ENCODE data around the gene RNF186. TPM values are rescaled to one million over a fixed set of nuclear protein-coding genes. Genes with fewer than 3 reads are reported as not detected.

The RNF186 gene
- total RNA-seq, 4 donors from 2014 or later = 10.5 to 174 (median 63.2) TPM

- Histone ChIP-seq H3K27ac (no peak overlapping the region), H3K4me3 (no peak overlapping the region), H3K36me3 (no peaks in the 10 kb centered on the region), H3K9me3 (no peaks in the 10 kb centered on the region), H3K27me3 (no peaks in the 10 kb centered on the region), H3K4me1 (no peaks in the 10 kb centered on the region)
- WGBS, 2 donors (ENCODE audit: low coverage in 1 of 2) = 77 to 88% methylated on average over 4 of the region's 4 CpGs
- DNase-seq = no peak
- in situ Hi-C loops (cut with MboI; ENCODE audit: low pct_ligation_motif_present in 1 of 4, low pct_unique_long_range_greater_than_20kb in 1 of 4, low sequenced_read_pairs in 3 of 4) (no loop called here), intact Hi-C loops (cut with DNase I; ENCODE audit: low total_unique reads) (no loop called here)
- no peak for TF ChIP-seq POLR2A (IDR thresholded peaks at IDR 0.05)
- TF ChIP-seq CTCF (IDR thresholded peaks at IDR 0.05) = no peak
- TF ChIP-seq POLR2AphosphoS5 (IDR thresholded peaks at IDR 0.05) = no peak
- TF ChIP-seq EP300 (IDR thresholded peaks at IDR 0.05; ENCODE audit: low read depth) = no peak
Measured at GRCh38 chr1:19824541-19824940, 9.5 kb upstream of the RNF186 start.

DNA sequence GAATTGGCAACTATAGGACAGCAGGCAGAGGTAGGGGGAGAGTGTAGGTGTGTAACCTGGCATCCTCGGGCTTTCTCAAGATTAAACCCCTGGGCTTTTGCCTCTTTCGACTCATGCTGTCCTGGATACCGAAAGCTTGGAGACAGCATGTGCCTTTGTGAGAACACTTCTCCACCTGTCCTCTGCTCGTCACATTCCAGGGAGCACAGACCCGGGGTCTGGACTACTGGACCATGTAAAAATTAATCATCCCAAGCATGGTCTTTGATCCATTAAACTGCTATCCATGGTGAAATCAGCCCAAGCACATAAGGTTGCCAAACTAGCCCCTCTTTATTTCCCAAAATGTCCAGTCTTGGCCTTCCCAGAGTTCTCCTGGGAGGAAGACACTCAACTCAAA, 9.0 kb upstream of the RNF186 start:
- Histone ChIP-seq H3K36me3 (no peaks in the 10 kb centered on the region), H3K4me1 (no peaks in the 10 kb centered on the region), H3K27ac (no peak overlapping the region), H3K9me3 (no peaks in the 10 kb centered on the region), H3K4me3 (no peak overlapping the region), H3K27me3 (no peaks in the 10 kb centered on the region)
- in situ Hi-C loops (cut with MboI; ENCODE audit: low pct_ligation_motif_present in 1 of 4, low pct_unique_long_range_greater_than_20kb in 1 of 4, low sequenced_read_pairs in 3 of 4) = no loop called here
- intact Hi-C loops (cut with DNase I; ENCODE audit: low total_unique reads) = no loop called here
- WGBS, 2 donors (ENCODE audit: low coverage in 1 of 2) = 88% methylated on average over 5 of the region's 5 CpGs; no CpG with 5 or more reads in 1 of the 2 donors
- TF ChIP-seq CTCF (IDR thresholded peaks at IDR 0.05) (no peak), EP300 (IDR thresholded peaks at IDR 0.05; ENCODE audit: low read depth) (no peak)
- DNase-seq = no peak

- 76 to 85% methylated on average over 4 to 5 of the region's 5 CpGs for WGBS, 2 donors (ENCODE audit: low coverage in 1 of 2)
- DNase-seq = no peak
- Histone ChIP-seq H3K27me3 (no peaks in the 10 kb centered on the region), H3K36me3 (no peaks in the 10 kb centered on the region), H3K4me1 (peaks cover 2 to 15% (median 11%) of the 10 kb centered on the region in 4 donors), H3K27ac (no peak overlapping the region), H3K9me3 (no peaks in the 10 kb centered on the region), H3K4me3 (no peak overlapping the region)
- in situ Hi-C loops (cut with MboI; ENCODE audit: low pct_ligation_motif_present in 1 of 4, low pct_unique_long_range_greater_than_20kb in 1 of 4, low sequenced_read_pairs in 3 of 4) (no loop called here), intact Hi-C loops (cut with DNase I; ENCODE audit: low total_unique reads) (no loop called here)
- no peak for TF ChIP-seq POLR2A (IDR thresholded peaks at IDR 0.05)
- TF ChIP-seq EP300 (IDR thresholded peaks at IDR 0.05; ENCODE audit: low read depth) = no peak
- TF ChIP-seq CTCF (IDR thresholded peaks at IDR 0.05) = no peak
- no peak for TF ChIP-seq POLR2AphosphoS5 (IDR thresholded peaks at IDR 0.05)
Measured at GRCh38 chr1:19819701-19820100, 4.6 kb upstream of the RNF186 start.

DNA sequence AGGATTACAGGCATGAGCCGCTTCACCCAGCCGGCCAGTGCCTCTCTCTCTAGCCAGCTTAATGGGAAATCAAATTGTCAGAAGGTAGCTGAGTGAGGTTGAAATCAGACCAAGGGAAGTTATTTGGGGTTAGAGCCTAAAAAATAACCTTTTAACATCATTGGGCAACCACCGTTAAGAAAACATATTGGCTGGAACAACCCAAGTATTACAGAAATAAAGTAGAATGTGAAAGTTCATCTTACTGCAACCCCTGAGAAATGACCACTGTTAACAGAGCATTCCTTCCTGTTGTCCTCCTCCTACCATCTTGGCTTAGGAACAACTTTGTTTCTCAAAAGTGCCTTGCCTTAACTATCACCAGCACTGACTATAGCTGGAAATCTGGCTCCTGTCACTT, 3.2 kb upstream of the RNF186 start:
- intact Hi-C loops (cut with DNase I; ENCODE audit: low total_unique reads) (no loop called here), in situ Hi-C loops (cut with MboI; ENCODE audit: low pct_ligation_motif_present in 1 of 4, low pct_unique_long_range_greater_than_20kb in 1 of 4, low sequenced_read_pairs in 3 of 4) (no loop called here)
- no peak for TF ChIP-seq POLR2AphosphoS5 (IDR thresholded peaks at IDR 0.05)
- TF ChIP-seq EP300 (IDR thresholded peaks at IDR 0.05; ENCODE audit: low read depth) = no peak
- TF ChIP-seq POLR2A (IDR thresholded peaks at IDR 0.05) = no peak
- TF ChIP-seq CTCF (IDR thresholded peaks at IDR 0.05) = no peak
- Histone ChIP-seq H3K27ac (no peak overlapping the region), H3K9me3 (no peaks in the 10 kb centered on the region), H3K4me3 (no peak overlapping the region), H3K27me3 (no peaks in the 10 kb centered on the region), H3K36me3 (no peaks in the 10 kb centered on the region), H3K4me1 (peaks cover 2 to 15% (median 11%) of the 10 kb centered on the region in 4 donors)
- no peak for DNase-seq
- 88 to 93% methylated on average over 3 of the region's 3 CpGs for WGBS, 2 donors (ENCODE audit: low coverage in 1 of 2)

Measured in transverse colon (tissue), 4 donors.